Measurements from ENCODE around the gene MICAL3. TPM values are rescaled to one million over a fixed set of nuclear protein-coding genes. Genes with fewer than 3 reads are reported as not detected.

The MICAL3 gene
- total and polyA plus RNA-seq, 2 of the 8 experiments (the other 6 are each of a cell fraction or from before 2014, with no cell fraction given), result 8.3 to 41.8 TPM

DNA sequence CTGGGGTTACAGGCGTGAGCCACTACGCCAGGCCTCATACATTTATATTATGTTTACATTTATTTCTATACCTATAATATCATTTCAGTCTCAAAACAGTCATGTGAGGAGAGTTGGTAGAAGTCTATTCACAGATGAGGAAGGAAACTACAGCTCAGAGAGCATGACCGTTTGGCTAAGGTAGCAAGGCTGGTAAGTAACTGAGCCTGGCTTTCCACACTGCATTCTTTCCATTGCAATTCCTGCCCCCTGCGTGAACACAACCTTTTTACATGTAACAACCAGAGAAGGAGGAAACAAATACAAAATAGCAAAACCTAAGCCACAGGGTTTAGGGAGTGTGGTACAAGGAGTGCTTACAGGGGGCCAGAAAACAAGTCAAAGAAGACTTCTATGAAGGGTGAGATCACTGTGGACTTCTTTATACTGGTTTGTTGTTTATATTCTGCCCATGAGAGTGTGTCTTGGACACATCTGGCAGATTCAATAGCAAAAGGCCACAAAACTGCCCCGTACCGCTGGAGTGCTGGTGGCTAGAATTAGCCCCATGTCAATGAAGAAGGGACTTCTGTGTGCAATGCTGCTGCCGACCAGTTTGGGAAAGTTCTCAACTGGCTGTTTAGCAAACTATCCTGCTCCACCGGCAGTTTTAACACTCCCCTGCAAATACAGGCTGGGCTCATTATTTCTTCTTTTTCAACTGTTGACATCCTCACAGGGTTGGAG is 19.0 kb downstream of the MICAL3 start:
- H3K79me2 ChIP-seq (ENCODE audit: control insufficient read depth in 1 of 2, insufficient read depth in 2 of 2, low read length in 2 of 2), result no peaks in the 10 kb centered on the region
- no peaks in the 10 kb centered on the region for H3K27me3 ChIP-seq (replicated peaks in 1 of 4; ENCODE audit: control insufficient read depth in 3 of 4, extremely low read depth in 1 of 4, insufficient read depth in 3 of 4, low read length in 3 of 4)
- H3K79me1 ChIP-seq (ENCODE audit: low read depth, low read length), result no peaks in the 10 kb centered on the region
- no peak overlapping the region for H4K91ac ChIP-seq (replicated peaks; ENCODE audit: insufficient read length, low read length)
- POLR2A ChIA-PET (ENCODE audit: partially characterized antibody), result no interaction called here
- no peak overlapping the region for H3K4ac ChIP-seq (replicated peaks; ENCODE audit: insufficient read length, low read depth, low read length)
- no peak overlapping the region for H2AK5ac ChIP-seq (ENCODE audit: low read depth, low read length)
- H4K5ac ChIP-seq (ENCODE audit: insufficient read length, low read depth, low read length), result no peak overlapping the region
- no peak overlapping the region for H3K27ac ChIP-seq (ENCODE audit: low read depth, low read length)
- 87% methylated on average over 8 of the region's 8 CpGs; no CpG with 5 or more reads in 1 of the 2 experiments for WGBS, 2 experiments (ENCODE audit: extremely low coverage in 1 of 2, insufficient coverage in 1 of 2, insufficient read length in 1 of 2, insufficient replicate concordance in 2 of 2, low coverage in 1 of 2, low lambda C conversion rate in 2 of 2, missing lambda C conversion rate in 1 of 2)
- H3K4me1 ChIP-seq (replicated peaks in 1 of 4; ENCODE audit: control insufficient read depth in 3 of 4, insufficient read depth in 4 of 4, low read length in 3 of 4), result no peaks in the 10 kb centered on the region; a peak in 1 of 7 replicates
- no peak overlapping the region for H2BK120ac ChIP-seq (replicated peaks; ENCODE audit: low read depth, low read length)
- H2BK5ac ChIP-seq (ENCODE audit: low read depth, low read length), result no peak overlapping the region
- no peak overlapping the region for H3K18ac ChIP-seq (ENCODE audit: extremely low read depth, low read length)
- H2AFZ ChIP-seq (ENCODE audit: low read length), result no peak overlapping the region
- peaks cover 2% of the 10 kb centered on the region; the same call in 1 of the 2 replicates for H3K23me2 ChIP-seq (ENCODE audit: low read depth, low read length)
- DNase-seq (ENCODE audit: low read depth in 1 of 2, low spot score in 2 of 2) (no peak), FAIRE-seq (no peak)
- H4K20me1 ChIP-seq (replicated peaks in 1 of 2; ENCODE audit: control insufficient read depth in 1 of 2, insufficient read depth in 2 of 2, low read length in 2 of 2), result peaks cover 0 to under 1% of the 10 kb centered on the region in 2 experiments
- CTCF ChIA-PET (ENCODE audit: partially characterized antibody), result interaction anchor here (1.2 to 1.4 kb wide), 3 partner anchors 9 to 117 kb away, joined by 3 to 5 read pairs (median 4); no protein-coding TSS in a partner anchor
- no peak overlapping the region for H3K9ac ChIP-seq (replicated peaks in 1 of 4; ENCODE audit: extremely low read depth in 1 of 4, low read depth in 3 of 4, low read length in 3 of 4)
- H3K23ac ChIP-seq (ENCODE audit: insufficient read length), result no peak overlapping the region
- H2BK12ac ChIP-seq (ENCODE audit: low read depth, low read length), result no peak overlapping the region
- no peak overlapping the region for H3K4me3 ChIP-seq (ENCODE audit: extremely low read depth in 1 of 4, insufficient read depth in 2 of 4, low read depth in 3 of 4, low read length in 4 of 4)
- H3K9me3 ChIP-seq (ENCODE audit: insufficient read depth in 2 of 2, low read depth in 1 of 2, low read length in 1 of 2), result no peaks in the 10 kb centered on the region
- H3K56ac ChIP-seq (replicated peaks; ENCODE audit: insufficient read length, low read depth, low read length), result no peak overlapping the region
- H3K4me2 ChIP-seq (ENCODE audit: insufficient read depth in 1 of 2, low read depth in 2 of 2, low read length in 2 of 2), result no peak overlapping the region
- H3K36me3 ChIP-seq (ENCODE audit: control insufficient read depth in 2 of 4, insufficient read depth in 4 of 4, low read length in 3 of 4), result no peaks in the 10 kb centered on the region
- no peak overlapping the region for H2BK20ac ChIP-seq (ENCODE audit: low read length)
- H4K8ac ChIP-seq (ENCODE audit: extremely low read depth, insufficient read depth, low read length), result no peak overlapping the region
- no peak overlapping the region for H3K14ac ChIP-seq (ENCODE audit: insufficient read length)
- H2BK15ac ChIP-seq (ENCODE audit: low read length), result no peak overlapping the region
- TF ChIP-seq, protein P1, sequence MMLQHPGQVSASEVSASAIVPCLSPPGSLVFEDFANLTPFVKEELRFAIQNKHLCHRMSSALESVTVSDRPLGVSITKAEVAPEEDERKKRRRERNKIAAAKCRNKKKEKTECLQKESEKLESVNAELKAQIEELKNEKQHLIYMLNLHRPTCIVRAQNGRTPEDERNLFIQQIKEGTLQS (IDR thresholded peaks at IDR 0.05; ENCODE audit: insufficient read depth, low read depth, low read length), result no peak
- no peak for TF ChIP-seq YY1 (IDR thresholded peaks at IDR 0.05; ENCODE audit: low read depth, low read length)
- no peak for TF ChIP-seq TAF7 (optimal IDR thresholded peaks at IDR 0.05; ENCODE audit: borderline replicate concordance, low read depth, low read length)
- no peak for TF ChIP-seq BRCA1 (IDR thresholded peaks at IDR 0.05; ENCODE audit: low read depth, low read length)
- no peak for TF ChIP-seq RAD21 (IDR thresholded peaks at IDR 0.05 in 1 of 2, conservative IDR thresholded peaks at IDR 0.05 in 1 of 2; ENCODE audit: low read depth in 2 of 2, low read length in 2 of 2)
- TF ChIP-seq FOSL1 (IDR thresholded peaks at IDR 0.05; ENCODE audit: insufficient read depth, low read depth, low read length), result no peak
- TF ChIP-seq POU5F1 (IDR thresholded peaks at IDR 0.05; ENCODE audit: low read depth, low read length), result no peak
- TF ChIP-seq NANOG (IDR thresholded peaks at IDR 0.05; ENCODE audit: insufficient read depth, low read depth, low read length, poor library complexity, severe bottlenecking), result no peak
- no peak for TF ChIP-seq JUND (IDR thresholded peaks at IDR 0.05; ENCODE audit: low read length)
- TF ChIP-seq RXRA (IDR thresholded peaks at IDR 0.05; ENCODE audit: insufficient read depth, low read depth, low read length), result no peak
